PC-3 (cell line): Measurements from ENCODE around the gene KLHL14.

Experiments
- CTCF ChIP-seq: fragments of 300-600 bp; sonication (generic); conservative IDR thresholded peaks from 2 replicates; pipeline ENCODE4 v1.5.1; 2017; ENCODE audit warnings: antibody characterized with exemption, low read depth, mild to moderate bottlenecking, low read length
- EZH2 ChIP-seq: fragments of 300-600 bp; sonication (generic); IDR thresholded peaks from one replicate; pipeline ENCODE4 v1.6.1; 2017; ENCODE audit warnings: antibody characterized with exemption, mild to moderate bottlenecking, low read length; ENCODE audit not compliant: unreplicated experiment

- TF ChIP-seq CTCF (no peak), EZH2 (no peak)
Measured at GRCh38 chr18:32760391-32760790, 12.4 kb downstream of the KLHL14 start.
